Measurements from ENCODE around the gene CAP1.
A peak's percentile ranks its signal among the peaks of the same experiment; 100 is the strongest.
"Not testable (repeated sequence)": the region's sequence is repeated elsewhere in the genome, so short reads cannot be mapped to it uniquely, and the experiment has no call there.

The CAP1 gene

GRCh38 chr1:40032240-40032891 is 8.2 kb upstream of the CAP1 start:
- peak; percentile 59 for DNase-seq (ENCODE audit: low spot score)

- DNase-seq (ENCODE audit: low spot score), result peak; percentile 24
These were observed 5.7 kb upstream of the CAP1 start for GRCh38 chr1:40034869-40035268.

GRCh38 chr1:40036574-40036973 is 4.0 kb upstream of the CAP1 start:
- no peak for DNase-seq (ENCODE audit: low spot score)

- not testable (repeated sequence) for DNase-seq (ENCODE audit: low spot score)
These were observed 3.3 kb upstream of the CAP1 start for GRCh38 chr1:40037254-40037653.

GRCh38 chr1:40038697-40039096 is 1.8 kb upstream of the CAP1 start:
- no peak for DNase-seq (ENCODE audit: low spot score)

GRCh38 chr1:40039245-40039756 is 1.2 kb upstream of the CAP1 start:
- DNase-seq (ENCODE audit: low spot score), result peak; percentile 50

- peak; percentile 73 for DNase-seq (ENCODE audit: low spot score)
These were observed 595 bp upstream of the CAP1 start for GRCh38 chr1:40039757-40040510.

GRCh38 chr1:40041466-40041838 is 923 bp downstream of the CAP1 start:
- no peak for DNase-seq (ENCODE audit: low spot score)

- no peak for DNase-seq (ENCODE audit: low spot score)
These were observed 1.8 kb downstream of the CAP1 start for GRCh38 chr1:40042341-40042740.

- no peak for DNase-seq (ENCODE audit: low spot score)
These were observed 3.6 kb downstream of the CAP1 start for GRCh38 chr1:40044110-40044509.

- no peak for DNase-seq (ENCODE audit: low spot score)
These were observed 4.7 kb downstream of the CAP1 start for GRCh38 chr1:40045182-40045581.

GRCh38 chr1:40045766-40046165 is 5.2 kb downstream of the CAP1 start:
- no peak for DNase-seq (ENCODE audit: low spot score)

- no peak for DNase-seq (ENCODE audit: low spot score)
These were observed 6.7 kb downstream of the CAP1 start for GRCh38 chr1:40047276-40047675.

- no peak for DNase-seq (ENCODE audit: low spot score)
These were observed 7.2 kb downstream of the CAP1 start for GRCh38 chr1:40047769-40048168.

GRCh38 chr1:40049725-40050124 is 9.2 kb downstream of the CAP1 start:
- no peak for DNase-seq (ENCODE audit: low spot score)

GRCh38 chr1:40050863-40051262 is 10.3 kb downstream of the CAP1 start:
- no peak for DNase-seq (ENCODE audit: low spot score)

GRCh38 chr1:40053138-40053887 is 12.8 kb downstream of the CAP1 start:
- DNase-seq (ENCODE audit: low spot score), result no peak

- no peak for DNase-seq (ENCODE audit: low spot score)
These were observed 16.2 kb downstream of the CAP1 start for GRCh38 chr1:40056519-40057309.

GRCh38 chr1:40057310-40058030 is 16.9 kb downstream of the CAP1 start:
- DNase-seq (ENCODE audit: low spot score), result no peak

GRCh38 chr1:40058097-40058452 is 17.5 kb downstream of the CAP1 start:
- no peak for DNase-seq (ENCODE audit: low spot score)
